Measurements from ENCODE around the gene OR6V1.

Gene OR6V1

DNA sequence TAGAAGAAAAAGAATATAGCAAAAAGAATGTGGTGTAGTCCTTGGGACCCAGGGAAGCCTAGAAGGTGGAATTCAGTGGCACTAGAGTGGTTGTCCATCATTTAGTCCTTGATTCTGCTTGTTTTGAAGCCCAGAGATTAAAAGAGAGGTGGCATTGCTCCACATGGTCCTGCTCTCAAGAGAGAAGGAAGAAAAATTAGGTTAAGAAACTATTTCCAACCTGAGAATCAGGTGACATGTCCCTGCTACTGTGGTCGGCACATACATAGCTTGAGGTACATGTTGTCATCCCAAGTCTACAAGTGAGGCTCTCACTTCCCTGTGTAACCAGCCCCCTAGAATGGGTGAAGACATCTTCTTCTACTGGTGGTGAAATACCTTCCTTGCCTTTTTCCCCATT lies 25.1 kb upstream of the OR6V1 start, which contains the start of gene OR9A2:
Gene OR9A2 (minus strand): TSS at position 101 of the 400 bp plus-strand sequence. CDS start 0 bp downstream, at position 101.
- Histone ChIP-seq H3K4me1 (no peaks in the 10 kb centered on the region), H3K27ac (no peak within 1 kb of the TSS), H3K27me3 (no peaks in the 10 kb centered on the region), H3K9me3 (no peaks in the 10 kb centered on the region), H3K36me3 (no peaks in the 10 kb centered on the region), H3K4me3 (no peak within 1 kb of the TSS)
- TF ChIP-seq, protein P1, sequence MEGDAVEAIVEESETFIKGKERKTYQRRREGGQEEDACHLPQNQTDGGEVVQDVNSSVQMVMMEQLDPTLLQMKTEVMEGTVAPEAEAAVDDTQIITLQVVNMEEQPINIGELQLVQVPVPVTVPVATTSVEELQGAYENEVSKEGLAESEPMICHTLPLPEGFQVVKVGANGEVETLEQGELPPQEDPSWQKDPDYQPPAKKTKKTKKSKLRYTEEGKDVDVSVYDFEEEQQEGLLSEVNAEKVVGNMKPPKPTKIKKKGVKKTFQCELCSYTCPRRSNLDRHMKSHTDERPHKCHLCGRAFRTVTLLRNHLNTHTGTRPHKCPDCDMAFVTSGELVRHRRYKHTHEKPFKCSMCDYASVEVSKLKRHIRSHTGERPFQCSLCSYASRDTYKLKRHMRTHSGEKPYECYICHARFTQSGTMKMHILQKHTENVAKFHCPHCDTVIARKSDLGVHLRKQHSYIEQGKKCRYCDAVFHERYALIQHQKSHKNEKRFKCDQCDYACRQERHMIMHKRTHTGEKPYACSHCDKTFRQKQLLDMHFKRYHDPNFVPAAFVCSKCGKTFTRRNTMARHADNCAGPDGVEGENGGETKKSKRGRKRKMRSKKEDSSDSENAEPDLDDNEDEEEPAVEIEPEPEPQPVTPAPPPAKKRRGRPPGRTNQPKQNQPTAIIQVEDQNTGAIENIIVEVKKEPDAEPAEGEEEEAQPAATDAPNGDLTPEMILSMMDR (IDR thresholded peaks at IDR 0.05) = no peak
- intact Hi-C loops (cut with DNase I; ENCODE audit: low total_unique reads) = no loop called here
- DNase-seq = no peak

DNA sequence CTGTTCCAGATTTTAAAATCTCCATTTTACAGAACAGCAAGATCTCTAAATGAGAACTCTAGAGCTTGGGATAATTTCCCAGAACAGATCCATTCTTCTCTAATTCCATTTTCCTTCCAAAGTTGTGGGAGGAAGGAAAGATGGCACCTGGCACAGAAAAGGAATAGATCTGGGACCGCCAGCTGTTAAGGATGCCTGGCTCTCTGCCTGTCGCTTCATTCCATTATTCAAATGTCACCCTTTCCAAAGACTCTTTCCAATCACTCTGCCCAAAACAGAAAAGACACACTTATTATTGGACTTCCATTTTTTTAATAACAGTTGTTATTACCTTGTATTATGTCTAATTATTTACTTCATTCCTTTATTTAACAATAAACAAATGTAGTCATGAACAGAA lies 24.5 kb upstream of the OR6V1 start:
- Histone ChIP-seq H3K4me3 (no peak overlapping the region), H3K27me3 (no peaks in the 10 kb centered on the region), H3K36me3 (no peaks in the 10 kb centered on the region), H3K9me3 (no peaks in the 10 kb centered on the region), H3K27ac (no peak overlapping the region), H3K4me1 (no peaks in the 10 kb centered on the region)
- intact Hi-C loops (cut with DNase I; ENCODE audit: low total_unique reads) = no loop called here
- no peak for DNase-seq
- TF ChIP-seq, protein P1 (IDR thresholded peaks at IDR 0.05) = no peak

DNA sequence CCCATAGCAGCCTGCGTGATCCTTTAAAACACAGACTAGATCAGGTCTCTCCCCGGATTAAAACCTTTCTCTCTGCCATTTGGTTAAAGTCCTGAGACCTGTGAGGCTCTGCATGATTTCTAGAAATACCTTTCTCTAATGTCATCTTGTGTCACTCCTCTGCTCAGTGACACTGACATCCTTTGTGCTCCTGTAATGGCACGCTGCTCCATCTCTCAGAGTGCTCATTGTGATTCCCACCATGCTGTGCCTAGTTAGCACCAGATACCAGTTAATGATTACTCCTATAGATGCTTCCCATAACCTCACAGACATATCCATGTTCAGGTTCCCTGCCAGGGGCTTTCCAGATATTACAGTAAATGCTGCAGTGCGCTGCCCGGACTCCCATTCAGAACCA lies 13.5 kb upstream of the OR6V1 start:
- Histone ChIP-seq H3K4me3 (no peak overlapping the region), H3K36me3 (no peaks in the 10 kb centered on the region), H3K27ac (no peak overlapping the region), H3K27me3 (no peaks in the 10 kb centered on the region), H3K4me1 (no peaks in the 10 kb centered on the region), H3K9me3 (peaks cover 0 to 4% (median 0%) of the 10 kb centered on the region in 3 donors)
- intact Hi-C loops (cut with DNase I; ENCODE audit: low total_unique reads) = no loop called here
- no peak for DNase-seq
- TF ChIP-seq, protein P1 (IDR thresholded peaks at IDR 0.05) = no peak

GRCh38 chr7:143040209-143040715 lies 11.9 kb upstream of the OR6V1 start:
- H3K4me1 ChIP-seq = no peaks in the 10 kb centered on the region
- H3K9me3 ChIP-seq = peaks cover 0 to 4% (median 0%) of the 10 kb centered on the region in 3 donors
- no peak for DNase-seq
- no peaks in the 10 kb centered on the region for H3K36me3 ChIP-seq
- H3K4me3 ChIP-seq = no peak overlapping the region
- no peaks in the 10 kb centered on the region for H3K27me3 ChIP-seq
- intact Hi-C loops (cut with DNase I; ENCODE audit: low total_unique reads) = no loop called here
- H3K27ac ChIP-seq = no peak overlapping the region
- TF ChIP-seq, protein P1 (IDR thresholded peaks at IDR 0.05) = no peak

DNA sequence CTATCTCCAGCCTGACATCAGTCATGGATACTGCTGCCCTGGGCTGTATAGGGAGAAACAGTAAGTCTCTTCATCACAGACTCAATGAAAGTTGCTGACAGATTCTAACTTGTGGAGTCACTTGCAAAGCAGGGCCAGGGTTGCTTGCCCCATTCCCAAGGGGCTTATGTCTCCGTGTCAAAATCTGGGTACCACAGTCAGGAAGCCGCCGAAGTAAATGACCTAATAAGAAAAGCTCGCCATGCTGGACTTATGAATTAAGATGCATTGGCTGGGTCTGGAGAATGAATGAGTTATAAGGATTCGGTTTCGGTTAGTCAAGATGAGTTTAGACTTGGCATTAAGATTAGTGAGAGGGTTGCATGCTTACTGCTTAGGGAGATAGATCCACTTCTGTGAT lies 10.8 kb upstream of the OR6V1 start:
- TF ChIP-seq, protein P1 (IDR thresholded peaks at IDR 0.05) = no peak
- no peaks in the 10 kb centered on the region for H3K9me3 ChIP-seq

More for the DNA sequence above, 10.8 kb upstream of the OR6V1 start:
- peaks cover 0 to 3% (median 1%) of the 10 kb centered on the region in 4 donors for H3K4me1 ChIP-seq
- H3K4me3 ChIP-seq = no peak overlapping the region
- H3K27me3 ChIP-seq = no peaks in the 10 kb centered on the region
- no peak overlapping the region for H3K27ac ChIP-seq
- H3K36me3 ChIP-seq = no peaks in the 10 kb centered on the region
- intact Hi-C loops (cut with DNase I; ENCODE audit: low total_unique reads) = no loop called here
- DNase-seq = no peak

All from tibial artery (tissue), 4 donors.